SK-N-SH (cell line): ENCODE results near the gene SRGAP3.

Experiments used
- EP300 ChIP-seq, 2 experiments: IDR thresholded peaks; 2 replicates each; pipeline versions ENCODE4 v1.4.0 to v1.6.1; 2012; ENCODE audit warnings: borderline replicate concordance in 1 of 2, low read depth in 1 of 2, low read length in 1 of 2
- EZH2phosphoT487 ChIP-seq: fragments of 200-600 bp; sonication (generic); IDR thresholded peaks from 2 replicates; pipeline ENCODE4 v1.6.1; 2017; ENCODE audit warnings: low read depth, mixed run types, mild to moderate bottlenecking, antibody characterized with exemption, moderate library complexity, borderline replicate concordance
- SIN3A ChIP-seq: IDR thresholded peaks from 2 replicates; pipeline ENCODE4 v1.6.1; 2012; ENCODE audit warnings: low read depth, mild to moderate bottlenecking, low read length, moderate library complexity, borderline replicate concordance
- TF ChIP-seq, protein P1 (sequence below): fragments of 200-600 bp; sonication (generic); IDR thresholded peaks from 2 replicates; pipeline ENCODE4 v1.6.1; 2017; ENCODE audit warnings: antibody characterized with exemption, mild to moderate bottlenecking, moderate library complexity
- TF ChIP-seq, protein P2 (sequence below): IDR thresholded peaks from 2 replicates; pipeline ENCODE4 v1.4.0; 2012; ENCODE audit warnings: low read depth, borderline replicate concordance
- TF ChIP-seq, protein P3 (sequence below): IDR thresholded peaks from 2 replicates; pipeline ENCODE4 v1.6.1; 2012; ENCODE audit warnings: mild to moderate bottlenecking, low read depth, low read length, moderate library complexity

DNA sequence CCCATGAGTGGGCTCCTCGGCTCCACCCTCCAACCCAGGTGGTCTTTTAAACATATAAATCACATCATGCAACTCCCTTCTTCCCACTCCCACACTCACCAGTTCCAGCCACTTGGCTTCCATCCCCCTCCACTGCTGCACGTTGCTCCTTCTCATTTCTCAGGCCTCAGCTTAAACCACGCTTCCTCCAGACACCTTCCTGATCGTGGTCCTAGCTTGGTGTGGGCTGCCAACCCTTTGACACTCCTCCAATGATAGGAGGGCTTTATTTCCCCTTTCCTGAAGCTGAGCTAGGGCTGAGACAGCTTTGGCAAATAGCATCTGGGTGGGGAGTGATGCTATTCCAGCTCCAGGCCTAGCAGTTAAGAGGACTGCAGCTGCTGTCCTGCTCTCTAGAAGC, 130.1 kb downstream of the SRGAP3 start:
- TF ChIP-seq, protein P1, sequence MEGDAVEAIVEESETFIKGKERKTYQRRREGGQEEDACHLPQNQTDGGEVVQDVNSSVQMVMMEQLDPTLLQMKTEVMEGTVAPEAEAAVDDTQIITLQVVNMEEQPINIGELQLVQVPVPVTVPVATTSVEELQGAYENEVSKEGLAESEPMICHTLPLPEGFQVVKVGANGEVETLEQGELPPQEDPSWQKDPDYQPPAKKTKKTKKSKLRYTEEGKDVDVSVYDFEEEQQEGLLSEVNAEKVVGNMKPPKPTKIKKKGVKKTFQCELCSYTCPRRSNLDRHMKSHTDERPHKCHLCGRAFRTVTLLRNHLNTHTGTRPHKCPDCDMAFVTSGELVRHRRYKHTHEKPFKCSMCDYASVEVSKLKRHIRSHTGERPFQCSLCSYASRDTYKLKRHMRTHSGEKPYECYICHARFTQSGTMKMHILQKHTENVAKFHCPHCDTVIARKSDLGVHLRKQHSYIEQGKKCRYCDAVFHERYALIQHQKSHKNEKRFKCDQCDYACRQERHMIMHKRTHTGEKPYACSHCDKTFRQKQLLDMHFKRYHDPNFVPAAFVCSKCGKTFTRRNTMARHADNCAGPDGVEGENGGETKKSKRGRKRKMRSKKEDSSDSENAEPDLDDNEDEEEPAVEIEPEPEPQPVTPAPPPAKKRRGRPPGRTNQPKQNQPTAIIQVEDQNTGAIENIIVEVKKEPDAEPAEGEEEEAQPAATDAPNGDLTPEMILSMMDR, result no peak
- TF ChIP-seq EZH2phosphoT487, result no peak
- no peak for TF ChIP-seq SIN3A
- TF ChIP-seq, protein P2, sequence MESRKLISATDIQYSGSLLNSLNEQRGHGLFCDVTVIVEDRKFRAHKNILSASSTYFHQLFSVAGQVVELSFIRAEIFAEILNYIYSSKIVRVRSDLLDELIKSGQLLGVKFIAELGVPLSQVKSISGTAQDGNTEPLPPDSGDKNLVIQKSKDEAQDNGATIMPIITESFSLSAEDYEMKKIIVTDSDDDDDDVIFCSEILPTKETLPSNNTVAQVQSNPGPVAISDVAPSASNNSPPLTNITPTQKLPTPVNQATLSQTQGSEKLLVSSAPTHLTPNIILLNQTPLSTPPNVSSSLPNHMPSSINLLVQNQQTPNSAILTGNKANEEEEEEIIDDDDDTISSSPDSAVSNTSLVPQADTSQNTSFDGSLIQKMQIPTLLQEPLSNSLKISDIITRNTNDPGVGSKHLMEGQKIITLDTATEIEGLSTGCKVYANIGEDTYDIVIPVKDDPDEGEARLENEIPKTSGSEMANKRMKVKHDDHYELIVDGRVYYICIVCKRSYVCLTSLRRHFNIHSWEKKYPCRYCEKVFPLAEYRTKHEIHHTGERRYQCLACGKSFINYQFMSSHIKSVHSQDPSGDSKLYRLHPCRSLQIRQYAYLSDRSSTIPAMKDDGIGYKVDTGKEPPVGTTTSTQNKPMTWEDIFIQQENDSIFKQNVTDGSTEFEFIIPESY, result no peak
- TF ChIP-seq, protein P3, sequence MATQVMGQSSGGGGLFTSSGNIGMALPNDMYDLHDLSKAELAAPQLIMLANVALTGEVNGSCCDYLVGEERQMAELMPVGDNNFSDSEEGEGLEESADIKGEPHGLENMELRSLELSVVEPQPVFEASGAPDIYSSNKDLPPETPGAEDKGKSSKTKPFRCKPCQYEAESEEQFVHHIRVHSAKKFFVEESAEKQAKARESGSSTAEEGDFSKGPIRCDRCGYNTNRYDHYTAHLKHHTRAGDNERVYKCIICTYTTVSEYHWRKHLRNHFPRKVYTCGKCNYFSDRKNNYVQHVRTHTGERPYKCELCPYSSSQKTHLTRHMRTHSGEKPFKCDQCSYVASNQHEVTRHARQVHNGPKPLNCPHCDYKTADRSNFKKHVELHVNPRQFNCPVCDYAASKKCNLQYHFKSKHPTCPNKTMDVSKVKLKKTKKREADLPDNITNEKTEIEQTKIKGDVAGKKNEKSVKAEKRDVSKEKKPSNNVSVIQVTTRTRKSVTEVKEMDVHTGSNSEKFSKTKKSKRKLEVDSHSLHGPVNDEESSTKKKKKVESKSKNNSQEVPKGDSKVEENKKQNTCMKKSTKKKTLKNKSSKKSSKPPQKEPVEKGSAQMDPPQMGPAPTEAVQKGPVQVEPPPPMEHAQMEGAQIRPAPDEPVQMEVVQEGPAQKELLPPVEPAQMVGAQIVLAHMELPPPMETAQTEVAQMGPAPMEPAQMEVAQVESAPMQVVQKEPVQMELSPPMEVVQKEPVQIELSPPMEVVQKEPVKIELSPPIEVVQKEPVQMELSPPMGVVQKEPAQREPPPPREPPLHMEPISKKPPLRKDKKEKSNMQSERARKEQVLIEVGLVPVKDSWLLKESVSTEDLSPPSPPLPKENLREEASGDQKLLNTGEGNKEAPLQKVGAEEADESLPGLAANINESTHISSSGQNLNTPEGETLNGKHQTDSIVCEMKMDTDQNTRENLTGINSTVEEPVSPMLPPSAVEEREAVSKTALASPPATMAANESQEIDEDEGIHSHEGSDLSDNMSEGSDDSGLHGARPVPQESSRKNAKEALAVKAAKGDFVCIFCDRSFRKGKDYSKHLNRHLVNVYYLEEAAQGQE, result no peak
- TF ChIP-seq EP300 (IDR thresholded peaks at IDR 0.05; ENCODE audit: borderline replicate concordance in 1 of 2, low read depth in 1 of 2, low read length in 1 of 2), result no peak
